Natural killer cell (primary cell): ENCODE results near the gene BCL2L1. TPM values are rescaled to one million over a fixed set of nuclear protein-coding genes. Genes with fewer than 3 reads are reported as not detected.

Experiments
- ATAC-seq, 3 donors: fragments of 150-1000 bp in 2 of 3; fragments of 200-7000 bp in 1 of 3; cut with Tn5 transposase; 1 replicate in 1 of 3; 2 replicates in 2 of 3; pipeline ENCODE4 v1.10.0; 2021; ENCODE audit warnings: mild to moderate bottlenecking in 2 of 3, moderate library complexity in 2 of 3
- DNase-seq, 2 donors: peaks; one replicate each; pipeline versions ENCODE4 v3.0.0 to v3.0.0-alpha.2; 2013 to 2021; ENCODE audit warnings: mixed read lengths in 1 of 2
- H3K27ac ChIP-seq: one replicate; pipeline ENCODE4 v1.5.1; 2013; ENCODE audit warnings: mild to moderate bottlenecking, low read length
- H3K27me3 ChIP-seq: one replicate; pipeline ENCODE4 v1.6.1; 2013; ENCODE audit warnings: low read length; ENCODE audit not compliant: control insufficient read depth, insufficient read depth
- H3K36me3 ChIP-seq: one replicate; pipeline ENCODE4 v1.6.1; 2013; ENCODE audit warnings: low read length; ENCODE audit not compliant: control insufficient read depth, insufficient read depth
- H3K4me1 ChIP-seq: one replicate; pipeline ENCODE4 v1.6.1; 2013; ENCODE audit warnings: low read length; ENCODE audit not compliant: control insufficient read depth, insufficient read depth
- H3K4me3 ChIP-seq: one replicate; pipeline ENCODE4 v1.5.1; 2013; ENCODE audit warnings: low read length
- H3K9me3 ChIP-seq: one replicate; pipeline ENCODE4 v1.6.1; 2013; ENCODE audit warnings: low read length; ENCODE audit not compliant: control insufficient read depth, insufficient read depth
- H3K27ac Mint-ChIP-seq, 2 donors: one replicate each; pipeline ENCODE4 v1.8.0; 2022; ENCODE audit warnings: mild to moderate bottlenecking in 2 of 2, mixed read lengths in 2 of 2, moderate library complexity in 1 of 2
- H3K27me3 Mint-ChIP-seq, 2 donors: one replicate each; pipeline ENCODE4 v1.8.0; 2022; ENCODE audit warnings: low read depth in 2 of 2, mixed read lengths in 2 of 2
- H3K36me3 Mint-ChIP-seq: one replicate; pipeline ENCODE4 v1.8.0; 2022; ENCODE audit warnings: mixed read lengths
- H3K4me1 Mint-ChIP-seq, 2 donors: one replicate each; pipeline ENCODE4 v1.8.0; 2022; ENCODE audit warnings: mixed read lengths in 2 of 2
- H3K4me3 Mint-ChIP-seq: one replicate; pipeline ENCODE4 v1.8.0; 2022; ENCODE audit warnings: mild to moderate bottlenecking, moderate library complexity, mixed read lengths
- H3K9me3 Mint-ChIP-seq, 2 donors: one replicate each; pipeline ENCODE4 v1.8.0; 2022; ENCODE audit warnings: mixed read lengths in 2 of 2
- WGBS: methylation state at CpG from one replicate; pipeline ENCODE4 v1.1.7; 2013; ENCODE audit warnings: missing lambda C conversion rate; ENCODE audit not compliant: insufficient coverage; 5-methylcytosine and 5-hydroxymethylcytosine counted together
- intact Hi-C: fragments of 100-400 bp; cut with micrococcal nuclease; formaldehyde crosslinking; loops from one replicate; pipeline ENCODE4 v1.14.2; 2022
- total RNA-seq, 4 donors: library from RNA; stranded (reverse); fragments of 120-200 nt in 1 of 4; gene quantifications; one replicate each; pipeline versions ENCODE4 v1.2.3 to v1.2.4, GENCODE V29; 2013 to 2022
- TF ChIP-seq, protein P1 (sequence below): fragments of 200-600 bp; IDR thresholded peaks from one replicate; pipeline ENCODE4 v1.8.0; 2022; ENCODE audit warnings: antibody characterized with exemption

BCL2L1 gene
- total RNA-seq, 3 donors from 2014 or later (not counting 1 experiment from before 2014, with no cell fraction given), result 67.4 to 92.6 (median 78.6) TPM

DNA sequence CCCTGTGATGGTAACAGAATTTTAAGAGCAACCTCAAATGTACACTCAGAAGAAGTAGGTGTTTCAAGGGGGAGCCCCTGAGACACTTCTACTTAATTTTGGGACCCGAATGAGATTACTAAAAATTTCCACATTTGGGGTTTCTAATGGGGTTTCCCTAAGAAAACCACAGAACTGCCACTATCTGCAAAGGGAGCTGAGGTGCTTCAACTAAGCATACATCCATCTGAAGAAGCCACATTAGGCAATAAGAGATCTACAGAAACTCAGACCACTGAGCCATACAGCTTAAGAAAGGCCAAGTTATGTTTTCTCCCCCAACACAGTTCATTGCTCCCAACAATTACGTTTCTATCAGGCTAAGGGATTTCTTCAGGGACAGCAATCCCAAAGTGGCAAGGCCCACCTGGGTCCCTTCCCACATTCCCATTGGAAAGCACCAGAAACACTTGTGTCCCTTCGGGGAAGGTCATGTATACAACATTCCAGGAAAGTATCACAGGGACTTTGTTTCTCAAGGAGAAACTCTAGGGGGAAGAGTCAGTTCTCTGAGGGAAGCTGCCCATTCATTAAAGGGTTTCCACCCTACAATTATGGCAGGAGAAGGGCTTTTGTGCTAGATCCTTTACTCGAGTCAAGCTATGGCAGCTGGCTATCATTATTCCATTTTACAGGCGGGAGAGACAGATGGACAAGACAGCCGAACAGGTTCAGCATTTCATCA, 5.0 kb downstream of the BCL2L1 start:
- no peaks in the 10 kb centered on the region for H3K9me3 ChIP-seq
- H3K36me3 Mint-ChIP-seq, result peaks cover 5% of the 10 kb centered on the region
- peak overlapping the region; percentile 90 for H3K4me3 Mint-ChIP-seq
- H3K36me3 ChIP-seq, result peaks cover 36% of the 10 kb centered on the region
- peak in 1 of 2 donors; percentile 75 for DNase-seq
- peaks cover 70% of the 10 kb centered on the region for H3K4me1 ChIP-seq
- peak overlapping the region; percentile 84 to 97 for H3K27ac Mint-ChIP-seq
- H3K4me3 ChIP-seq, result no peak overlapping the region
- 45% methylated on average over 5 of the region's 6 CpGs for WGBS
- H3K27me3 ChIP-seq, result no peaks in the 10 kb centered on the region
- no peaks in the 10 kb centered on the region for H3K9me3 Mint-ChIP-seq
- intact Hi-C loops, result no loop called here
- H3K27me3 Mint-ChIP-seq, result no peaks in the 10 kb centered on the region
- peaks cover 92 to 96% of the 10 kb centered on the region in 2 donors for H3K4me1 Mint-ChIP-seq
- H3K27ac ChIP-seq, result peak overlapping the region; percentile 47
- TF ChIP-seq, protein P1, sequence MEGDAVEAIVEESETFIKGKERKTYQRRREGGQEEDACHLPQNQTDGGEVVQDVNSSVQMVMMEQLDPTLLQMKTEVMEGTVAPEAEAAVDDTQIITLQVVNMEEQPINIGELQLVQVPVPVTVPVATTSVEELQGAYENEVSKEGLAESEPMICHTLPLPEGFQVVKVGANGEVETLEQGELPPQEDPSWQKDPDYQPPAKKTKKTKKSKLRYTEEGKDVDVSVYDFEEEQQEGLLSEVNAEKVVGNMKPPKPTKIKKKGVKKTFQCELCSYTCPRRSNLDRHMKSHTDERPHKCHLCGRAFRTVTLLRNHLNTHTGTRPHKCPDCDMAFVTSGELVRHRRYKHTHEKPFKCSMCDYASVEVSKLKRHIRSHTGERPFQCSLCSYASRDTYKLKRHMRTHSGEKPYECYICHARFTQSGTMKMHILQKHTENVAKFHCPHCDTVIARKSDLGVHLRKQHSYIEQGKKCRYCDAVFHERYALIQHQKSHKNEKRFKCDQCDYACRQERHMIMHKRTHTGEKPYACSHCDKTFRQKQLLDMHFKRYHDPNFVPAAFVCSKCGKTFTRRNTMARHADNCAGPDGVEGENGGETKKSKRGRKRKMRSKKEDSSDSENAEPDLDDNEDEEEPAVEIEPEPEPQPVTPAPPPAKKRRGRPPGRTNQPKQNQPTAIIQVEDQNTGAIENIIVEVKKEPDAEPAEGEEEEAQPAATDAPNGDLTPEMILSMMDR, result no peak
- ATAC-seq, result peak; percentile 38 to 63 (median 60)

DNA sequence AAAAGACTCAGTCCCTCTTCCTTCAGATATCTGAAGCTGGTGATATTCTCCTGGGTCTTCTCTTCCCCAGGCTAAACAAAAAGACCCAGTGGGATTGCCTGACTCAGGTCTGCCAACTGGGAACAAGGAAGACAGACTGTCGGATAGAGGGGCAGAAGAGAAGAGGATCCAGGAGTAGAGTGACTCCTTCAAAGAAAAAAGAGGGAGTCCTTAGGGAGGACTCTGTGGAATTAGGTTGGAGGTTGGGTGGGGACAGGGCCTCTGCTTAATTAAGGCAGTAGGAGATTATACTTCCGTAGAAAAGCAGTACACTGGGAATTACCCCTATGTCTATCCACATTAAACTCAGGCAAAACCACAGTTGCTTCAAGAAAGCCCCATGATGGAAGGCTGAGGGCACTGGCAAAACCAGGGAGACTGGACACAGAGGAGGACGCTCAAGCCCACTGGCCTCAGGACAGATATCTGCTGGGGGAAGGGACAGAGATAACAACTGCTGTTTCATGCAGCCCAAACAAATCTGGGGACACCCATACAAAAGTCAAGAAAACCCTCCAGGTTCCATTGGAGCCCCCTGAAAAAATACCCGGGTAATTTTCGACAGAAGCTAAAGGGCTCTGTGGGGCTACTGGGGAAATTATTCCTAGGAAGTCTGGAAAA, 5.7 kb downstream of the BCL2L1 start:
- peaks cover 5% of the 10 kb centered on the region for H3K36me3 Mint-ChIP-seq
- H3K27me3 ChIP-seq, result no peaks in the 10 kb centered on the region
- no peaks in the 10 kb centered on the region for H3K9me3 ChIP-seq
- peaks cover 73% of the 10 kb centered on the region for H3K4me1 ChIP-seq
- H3K4me3 Mint-ChIP-seq, result peak overlapping the region; percentile 90
- H3K27ac ChIP-seq, result peak overlapping the region; percentile 47
- H3K4me3 ChIP-seq, result no peak overlapping the region
- peak overlapping the region; percentile 84 to 97 for H3K27ac Mint-ChIP-seq
- TF ChIP-seq, protein P1, result no peak
- DNase-seq (no peak), ATAC-seq (no peak)
- intact Hi-C loops, result no loop called here
- H3K27me3 Mint-ChIP-seq, result no peaks in the 10 kb centered on the region
- no peaks in the 10 kb centered on the region for H3K9me3 Mint-ChIP-seq
- 51% methylated on average over 4 of the region's 5 CpGs for WGBS
- peaks cover 92 to 98% of the 10 kb centered on the region in 2 donors for H3K4me1 Mint-ChIP-seq
- H3K36me3 ChIP-seq, result peaks cover 43% of the 10 kb centered on the region

DNA sequence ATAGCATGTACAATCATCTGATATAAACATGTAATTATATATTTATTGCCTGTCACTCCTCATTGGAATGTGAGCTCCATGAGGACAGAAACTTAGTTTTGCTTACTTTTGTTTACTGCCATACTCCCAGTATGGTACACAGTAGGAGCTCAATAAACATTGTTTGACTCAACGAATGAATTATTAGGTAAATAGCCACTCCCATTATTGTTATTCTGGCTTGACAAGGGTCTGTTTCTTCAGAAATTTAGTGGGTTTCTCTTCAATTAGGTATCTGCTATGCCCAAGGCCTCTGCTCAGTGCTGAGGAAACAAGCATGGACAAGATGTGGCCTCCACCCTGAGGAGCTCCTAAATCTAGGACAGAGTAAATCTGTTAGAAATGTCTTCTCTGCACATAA, 6.3 kb downstream of the BCL2L1 start:
- 100% methylated on average over 1 of the region's 1 CpG for WGBS
- TF ChIP-seq, protein P1, result no peak
- intact Hi-C loops, result no loop called here
- Histone ChIP-seq H3K27me3 (no peaks in the 10 kb centered on the region), H3K4me1 (peaks cover 70% of the 10 kb centered on the region), H3K36me3 (peaks cover 47% of the 10 kb centered on the region), H3K27ac (peak overlapping the region; percentile 47), H3K9me3 (no peaks in the 10 kb centered on the region), H3K4me3 (no peak overlapping the region)
- Mint-ChIP-seq H3K9me3 (no peaks in the 10 kb centered on the region), H3K4me1 (peaks cover 92 to 98% of the 10 kb centered on the region in 2 donors), H3K36me3 (peaks cover 5% of the 10 kb centered on the region), H3K4me3 (peak overlapping the region; percentile 90), H3K27me3 (no peaks in the 10 kb centered on the region), H3K27ac (peak overlapping the region; percentile 84 to 97)
- no peak for DNase-seq
- no peak for ATAC-seq
